ENCODE results near the gene TCERG1L. TPM values are rescaled to one million over a fixed set of nuclear protein-coding genes. Genes with fewer than 3 reads are reported as not detected.

Gene TCERG1L
- polyA plus RNA-seq, 3 donors = not detected

- TF ChIP-seq CTCF (IDR thresholded peaks at IDR 0.05) = no peak
- H3K36me3 ChIP-seq (replicated peaks in 1 of 2; ENCODE audit: control insufficient read depth in 1 of 2, insufficient read depth in 2 of 2, low read length in 2 of 2) = no peaks in the 10 kb centered on the region
- no peaks in the 10 kb centered on the region for H3K36me3 Mint-ChIP-seq
- no peak overlapping the region for H2AFZ ChIP-seq (ENCODE audit: insufficient read depth, low read depth, low read length, poor library complexity, severe bottlenecking)
- no peak overlapping the region for H3K4me2 ChIP-seq (replicated peaks; ENCODE audit: extremely low read depth, low read length, poor library complexity, severe bottlenecking)
- H4K20me1 ChIP-seq (ENCODE audit: insufficient read depth, low read length) = no peaks in the 10 kb centered on the region
- H3K79me2 ChIP-seq (ENCODE audit: insufficient read depth, low read length) = no peaks in the 10 kb centered on the region
- no peaks in the 10 kb centered on the region for H3K27me3 ChIP-seq (ENCODE audit: control insufficient read depth in 2 of 2, insufficient read depth in 2 of 2, low read length in 2 of 2)
- H3K4me1 Mint-ChIP-seq = no peaks in the 10 kb centered on the region
- no peak overlapping the region for H3K4me3 ChIP-seq (replicated peaks in 1 of 3; ENCODE audit: low read depth in 2 of 3, low read length in 3 of 3)
- H3K4me1 ChIP-seq (ENCODE audit: control insufficient read depth in 1 of 2, insufficient read depth in 2 of 2, low read length in 2 of 2) = no peaks in the 10 kb centered on the region
- intact Hi-C loops (cut with micrococcal nuclease) = no loop called here
- H3K27ac Mint-ChIP-seq = no peak overlapping the region
- no peak overlapping the region for H3K9ac ChIP-seq (ENCODE audit: insufficient read depth, low read length, poor library complexity, severe bottlenecking)
- H3K9me3 ChIP-seq (replicated peaks in 1 of 2; ENCODE audit: control insufficient read depth in 1 of 2, insufficient read depth in 1 of 2, low read length in 2 of 2) = peaks cover 0 to 37% of the 10 kb centered on the region in 2 donors
- peaks cover 7 to 29% (median 15%) of the 10 kb centered on the region in 7 donors for H3K9me3 Mint-ChIP-seq
- H3K4me3 Mint-ChIP-seq = no peak overlapping the region
- DNase-seq = no peak
- H3K27ac ChIP-seq (ENCODE audit: low read depth in 1 of 2, low read length in 2 of 2) = no peak overlapping the region
- 87% methylated on average over 20 of the region's 27 CpGs for WGBS (ENCODE audit: insufficient coverage)
- H3K27me3 Mint-ChIP-seq (ENCODE audit: low read depth in 3 of 3) = peaks cover 0 to 1% (median 0%) of the 10 kb centered on the region in 3 donors
Measured at GRCh38 chr10:131147301-131147975, 164.1 kb downstream of the TCERG1L start.

- Mint-ChIP-seq H3K4me3 (no peak overlapping the region), H3K27ac (no peak overlapping the region), H3K4me1 (no peaks in the 10 kb centered on the region), H3K9me3 (peaks cover 7 to 25% (median 9%) of the 10 kb centered on the region in 7 donors), H3K36me3 (no peaks in the 10 kb centered on the region), H3K27me3 (ENCODE audit: low read depth in 3 of 3) (peaks cover 0 to 1% (median 0%) of the 10 kb centered on the region in 3 donors)
- Histone ChIP-seq H3K79me2 (ENCODE audit: insufficient read depth, low read length) (no peaks in the 10 kb centered on the region), H3K27ac (ENCODE audit: low read depth in 1 of 2, low read length in 2 of 2) (no peak overlapping the region), H3K27me3 (ENCODE audit: control insufficient read depth in 2 of 2, insufficient read depth in 2 of 2, low read length in 2 of 2) (no peaks in the 10 kb centered on the region), H3K9ac (ENCODE audit: insufficient read depth, low read length, poor library complexity, severe bottlenecking) (no peak overlapping the region), H3K36me3 (replicated peaks in 1 of 2; ENCODE audit: control insufficient read depth in 1 of 2, insufficient read depth in 2 of 2, low read length in 2 of 2) (no peaks in the 10 kb centered on the region), H3K4me2 (replicated peaks; ENCODE audit: extremely low read depth, low read length, poor library complexity, severe bottlenecking) (no peak overlapping the region), H3K4me3 (replicated peaks in 1 of 3; ENCODE audit: low read depth in 2 of 3, low read length in 3 of 3) (no peak overlapping the region), H3K4me1 (ENCODE audit: control insufficient read depth in 1 of 2, insufficient read depth in 2 of 2, low read length in 2 of 2) (no peaks in the 10 kb centered on the region), H3K9me3 (replicated peaks in 1 of 2; ENCODE audit: control insufficient read depth in 1 of 2, insufficient read depth in 1 of 2, low read length in 2 of 2) (peaks cover 0 to 34% of the 10 kb centered on the region in 2 donors), H4K20me1 (ENCODE audit: insufficient read depth, low read length) (no peaks in the 10 kb centered on the region), H2AFZ (ENCODE audit: insufficient read depth, low read depth, low read length, poor library complexity, severe bottlenecking) (no peak overlapping the region)
- WGBS (ENCODE audit: insufficient coverage) = 90% methylated on average over 6 of the region's 9 CpGs
- no peak for DNase-seq
- intact Hi-C loops (cut with micrococcal nuclease) = no loop called here
- TF ChIP-seq CTCF (IDR thresholded peaks at IDR 0.05) = no peak
Measured at GRCh38 chr10:131146790-131147189, 164.7 kb downstream of the TCERG1L start.
